ENCODE results near the gene ARHGEF11.

GRCh38 chr1:156998840-156999500 lies 46.6 kb downstream of the ARHGEF11 start:
- TF ChIP-seq CTCF (IDR thresholded peaks at IDR 0.05; ENCODE audit: low read depth, low read length) (no peak), MAX (IDR thresholded peaks at IDR 0.05; ENCODE audit: low read depth, low read length) (no peak), POLR2A (IDR thresholded peaks at IDR 0.05; ENCODE audit: extremely low read depth, insufficient read length) (no peak), MYC (IDR thresholded peaks at IDR 0.05; ENCODE audit: low read depth, low read length) (no peak)

Measured in NB4 (cell line).